Fibroblast of lung (primary cell): ENCODE data around the gene GRK4. TPM values are rescaled to one million over a fixed set of nuclear protein-coding genes. Genes with fewer than 3 reads are reported as not detected.

Source experiments
- DNase-seq, 2 donors: peaks; one replicate each; pipeline versions ENCODE4 v3.0.0 to v3.0.0-alpha.2; 2010; ENCODE audit warnings: low read depth in 2 of 2
- H2AFZ ChIP-seq: 2 replicates; pipeline ENCODE4 v1.5.1; 2012; ENCODE audit warnings: low read length, control low read depth, inconsistent platforms
- H3K27ac ChIP-seq: 2 replicates; pipeline ENCODE4 v1.5.1; 2011; ENCODE audit warnings: low read length, control low read depth; ENCODE audit not compliant: insufficient read depth
- H3K27me3 ChIP-seq: 2 replicates; pipeline ENCODE4 v1.5.1; 2011; ENCODE audit warnings: mild to moderate bottlenecking, low read length; ENCODE audit not compliant: control insufficient read depth, insufficient read depth
- H3K36me3 ChIP-seq: 2 replicates; pipeline ENCODE4 v1.5.1; 2011; ENCODE audit warnings: low read length; ENCODE audit not compliant: control insufficient read depth, insufficient read depth
- H3K4me1 ChIP-seq: 2 replicates; pipeline ENCODE4 v1.5.1; 2011; ENCODE audit warnings: low read length; ENCODE audit not compliant: control insufficient read depth, insufficient read depth; ENCODE audit errors: extremely low read depth
- H3K4me2 ChIP-seq: 2 replicates; pipeline ENCODE4 v1.5.1; 2011; ENCODE audit warnings: low read length, control low read depth; ENCODE audit not compliant: insufficient read depth; ENCODE audit errors: extremely low read depth
- H3K4me3 ChIP-seq, 4 experiments: fragments of 200-600 bp in 1 of 4; sonication (generic) in 1 of 4; replicated peaks in 1 of 4; 2 replicates each; pipeline ENCODE4 v1.5.1; 2011 to 2016; ENCODE audit warnings: low read length in 4 of 4, low read depth in 3 of 4, mild to moderate bottlenecking in 3 of 4, control low read depth in 2 of 4, inconsistent platforms in 1 of 4, mixed read lengths in 1 of 4; ENCODE audit not compliant: insufficient read depth in 1 of 4; ENCODE audit errors: control extremely low read depth in 1 of 4
- H3K79me2 ChIP-seq: 2 replicates; pipeline ENCODE4 v1.5.1; 2012; ENCODE audit warnings: mild to moderate bottlenecking, low read length, inconsistent platforms; ENCODE audit not compliant: control insufficient read depth, insufficient read depth
- H3K9ac ChIP-seq: 2 replicates; pipeline ENCODE4 v1.5.1; 2011; ENCODE audit warnings: mild to moderate bottlenecking, low read length, control low read depth; ENCODE audit not compliant: insufficient read depth
- H3K9me3 ChIP-seq: 2 replicates; pipeline ENCODE4 v1.5.1; 2012; ENCODE audit warnings: low read depth, low read length; ENCODE audit not compliant: control insufficient read depth, insufficient read depth
- H4K20me1 ChIP-seq: 2 replicates; pipeline ENCODE4 v1.5.1; 2011; ENCODE audit warnings: low read length; ENCODE audit not compliant: control insufficient read depth, insufficient read depth; ENCODE audit errors: extremely low read depth
- CTCF ChIP-seq, 2 donors: IDR thresholded peaks in 1 of 2; conservative IDR thresholded peaks in 1 of 2; 1 replicate in 1 of 2; 2 replicates in 1 of 2; pipeline ENCODE4 v1.5.1; 2011 to 2012; ENCODE audit warnings: low read length in 2 of 2, control low read depth in 1 of 2, inconsistent platforms in 1 of 2, low read depth in 1 of 2, mild to moderate bottlenecking in 1 of 2
- EZH2 ChIP-seq: IDR thresholded peaks from 2 replicates; pipeline ENCODE4 v1.5.1; 2012; ENCODE audit warnings: low read length, control low read depth, mild to moderate bottlenecking; ENCODE audit errors: missing control alignments
- polyA plus RNA-seq, 2 donors: library from polyadenylated mRNA; depleted of rRNA in 1 of 2; stranded (reverse) in 1 of 2; unstranded in 1 of 2; fragments of >200 nt; gene quantifications; 2 replicates each; pipeline ENCODE4 v1.2.1, GENCODE V29; 2011 to 2012; ENCODE audit warnings: missing spikeins in 1 of 2
- total RNA-seq: library from RNA; depleted of rRNA; stranded (reverse); fragments of >200 nt; gene quantifications from 2 replicates; pipeline ENCODE4 v1.2.1, GENCODE V29; 2014

GRK4 gene
- total and polyA plus RNA-seq, 2 donors (not counting 1 experiment from before 2014, with no cell fraction given), result 4.4 to 5.9 TPM

DNA sequence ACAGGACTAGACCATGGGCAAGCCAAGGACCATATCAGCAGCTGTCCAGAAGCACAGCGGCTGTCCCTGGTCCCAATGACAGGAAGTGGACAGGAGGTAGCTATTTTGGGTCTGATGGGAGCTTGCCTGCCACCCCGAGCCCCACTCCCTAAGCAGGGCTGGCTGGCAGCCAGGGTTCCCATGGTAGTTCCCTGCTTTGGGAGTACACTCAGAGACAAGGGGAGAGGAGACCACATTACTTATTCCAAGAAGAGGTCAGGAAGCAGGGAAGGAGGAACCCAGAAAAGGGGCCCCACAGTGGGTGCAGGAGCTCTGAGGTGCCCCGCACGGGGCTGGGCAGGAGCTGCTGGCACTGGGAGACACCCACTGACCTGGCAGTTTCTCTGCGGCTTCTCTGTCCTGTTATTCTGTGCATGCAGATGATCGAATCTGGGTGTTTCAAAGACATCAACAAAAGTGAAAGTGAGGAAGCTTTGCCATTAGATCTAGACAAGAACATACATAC lies 74.6 kb downstream of the GRK4 start:
- Histone ChIP-seq H3K4me3 (peak overlapping the region in 3 of 4 experiments; percentile 13 to 36 (median 15)), H4K20me1 (no peaks in the 10 kb centered on the region), H3K79me2 (no peaks in the 10 kb centered on the region), H3K4me1 (peaks cover 7% of the 10 kb centered on the region), H3K27me3 (peaks cover 7% of the 10 kb centered on the region), H3K27ac (no peak overlapping the region), H3K9ac (no peak overlapping the region), H3K9me3 (no peaks in the 10 kb centered on the region), H3K4me2 (peak overlapping the region; percentile 80), H3K36me3 (no peaks in the 10 kb centered on the region), H2AFZ (peak overlapping the region; percentile 49)
- TF ChIP-seq EZH2 (no peak), CTCF (conservative IDR thresholded peaks at IDR 0.05 in 1 of 2, IDR thresholded peaks at IDR 0.05 in 1 of 2; ENCODE audit: low read depth in 1 of 2, low read length in 2 of 2) (no peak)
- DNase-seq, result no peak

DNA sequence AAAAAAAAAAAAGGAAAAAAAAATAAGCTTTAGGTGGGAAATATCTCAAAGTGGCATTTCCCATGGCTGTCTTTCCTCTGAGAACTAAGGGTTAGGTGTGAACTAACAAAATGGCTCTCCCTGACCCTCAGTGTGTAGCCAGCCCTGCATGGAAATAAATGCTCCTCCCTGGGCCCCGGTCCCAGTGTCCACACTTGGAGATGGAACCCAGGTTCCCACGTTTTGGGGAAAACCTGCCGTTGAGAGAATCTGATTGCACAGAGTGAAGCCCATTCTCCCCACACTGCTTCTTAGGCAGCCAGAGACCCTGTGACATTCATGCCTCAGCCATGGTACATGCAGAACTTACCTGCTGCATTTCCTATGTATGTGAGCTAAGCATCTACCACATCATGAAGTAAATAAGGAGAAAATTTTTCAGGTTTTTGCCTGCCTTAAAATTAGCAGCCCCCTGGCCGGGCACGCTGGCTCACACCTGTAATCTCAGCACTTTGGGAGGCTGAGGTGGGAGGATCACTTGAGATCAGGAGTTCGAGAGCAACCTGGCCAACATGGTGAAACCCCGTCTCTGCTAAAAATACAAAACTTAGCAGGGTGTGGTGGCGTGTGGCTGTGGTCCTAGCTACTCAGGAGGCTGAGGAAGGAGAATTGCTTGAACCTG lies 76.5 kb downstream of the GRK4 start:
- H2AFZ ChIP-seq, result no peak overlapping the region
- no peaks in the 10 kb centered on the region for H3K9me3 ChIP-seq
- H3K27ac ChIP-seq, result no peak overlapping the region
- no peaks in the 10 kb centered on the region for H4K20me1 ChIP-seq
- no peak overlapping the region for H3K4me2 ChIP-seq
- peaks cover 4% of the 10 kb centered on the region for H3K27me3 ChIP-seq
- H3K4me1 ChIP-seq, result peaks cover 7% of the 10 kb centered on the region
- H3K79me2 ChIP-seq, result no peaks in the 10 kb centered on the region
- TF ChIP-seq EZH2 (no peak), CTCF (conservative IDR thresholded peaks at IDR 0.05 in 1 of 2, IDR thresholded peaks at IDR 0.05 in 1 of 2; ENCODE audit: low read depth in 1 of 2, low read length in 2 of 2) (no peak)
- DNase-seq, result no peak
- H3K9ac ChIP-seq, result no peak overlapping the region
- no peaks in the 10 kb centered on the region for H3K36me3 ChIP-seq
- H3K4me3 ChIP-seq, result no peak overlapping the region

DNA sequence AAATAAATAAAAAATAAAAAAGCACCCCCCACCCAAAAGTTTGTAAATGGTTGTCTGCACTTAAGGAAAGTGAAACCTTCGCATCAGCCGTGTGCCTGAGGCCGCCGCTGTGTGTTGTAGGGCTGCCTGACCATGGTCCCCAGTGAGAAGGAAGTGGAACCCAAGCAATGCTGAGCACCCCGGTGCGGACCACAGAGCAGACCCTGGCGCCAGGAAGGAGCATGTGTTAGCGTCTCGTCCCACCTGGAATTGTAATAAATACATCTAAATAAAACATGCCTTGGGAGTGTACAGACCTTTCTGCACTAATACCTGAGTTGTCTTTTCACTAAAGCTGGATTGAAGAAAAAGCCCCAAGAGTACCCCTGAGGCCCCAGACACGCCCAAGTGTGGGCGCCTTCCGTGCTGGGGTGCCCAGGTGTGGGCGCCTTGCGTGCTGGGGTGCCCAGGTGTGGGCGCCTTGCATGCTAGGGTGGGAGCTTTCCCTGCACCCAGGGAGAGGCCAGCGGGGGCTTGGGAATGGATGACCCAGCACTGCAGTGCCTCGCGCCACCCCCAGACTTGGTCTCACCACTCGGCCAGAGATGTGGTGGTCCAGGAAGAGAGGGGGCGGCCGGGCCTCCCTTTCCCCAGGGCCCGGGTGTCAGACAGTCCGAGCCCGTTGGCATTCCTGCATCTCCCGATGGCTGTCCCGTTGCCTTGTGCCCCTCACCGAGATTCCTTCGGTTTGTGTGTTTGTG lies 77.3 kb downstream of the GRK4 start:
- DNase-seq, result no peak
- peak overlapping the region in 1 of 4 experiments; percentile 51 for H3K4me3 ChIP-seq

More for the DNA sequence above, 77.3 kb downstream of the GRK4 start:
- Histone ChIP-seq H3K9ac (no peak overlapping the region), H3K27me3 (peaks cover 4% of the 10 kb centered on the region), H2AFZ (no peak overlapping the region), H3K9me3 (no peaks in the 10 kb centered on the region), H3K27ac (no peak overlapping the region), H3K79me2 (no peaks in the 10 kb centered on the region), H3K4me2 (no peak overlapping the region), H3K4me1 (peaks cover 7% of the 10 kb centered on the region), H4K20me1 (no peaks in the 10 kb centered on the region), H3K36me3 (no peaks in the 10 kb centered on the region)
- no peak for TF ChIP-seq CTCF (conservative IDR thresholded peaks at IDR 0.05 in 1 of 2, IDR thresholded peaks at IDR 0.05 in 1 of 2; ENCODE audit: low read depth in 1 of 2, low read length in 2 of 2)
- no peak for TF ChIP-seq EZH2
